ENCODE data around the gene AKAP12. TPM values are rescaled to one million over a fixed set of nuclear protein-coding genes. Genes with fewer than 3 reads are reported as not detected.

The AKAP12 gene
- total RNA-seq, 1 donor from 2014 or later = 154 TPM

DNA sequence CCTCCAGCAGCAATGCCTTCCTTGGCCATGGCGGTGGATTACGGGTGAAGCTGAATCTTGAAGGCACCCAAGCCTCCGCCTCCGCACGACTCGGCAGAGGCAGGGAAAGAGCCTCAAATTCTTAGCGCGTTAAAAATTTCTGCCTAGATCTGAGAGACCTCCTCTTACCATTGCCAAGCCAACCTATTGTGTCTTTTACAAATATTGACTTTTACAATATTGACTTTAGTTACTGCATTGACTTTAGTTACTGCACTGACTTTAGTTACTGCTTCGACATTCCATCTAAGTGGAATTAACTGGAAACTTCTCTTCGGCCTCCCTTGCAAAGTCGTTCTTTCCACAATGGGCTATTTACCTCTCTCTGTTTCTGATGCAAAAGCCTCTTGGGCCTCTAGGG is 13.8 kb upstream of the AKAP12 start:
- no peak overlapping the region for H3K4me3 Mint-ChIP-seq (ENCODE audit: unreplicated experiment)
- no peak for TF ChIP-seq CTCF (IDR thresholded peaks at IDR 0.05)
- H3K9me3 Mint-ChIP-seq (ENCODE audit: unreplicated experiment) = no peaks in the 10 kb centered on the region
- H3K27me3 Mint-ChIP-seq (ENCODE audit: unreplicated experiment) = no peaks in the 10 kb centered on the region
- DNase-seq (ENCODE audit: extremely low spot score, unreplicated experiment) = no peak
- H3K4me1 Mint-ChIP-seq (ENCODE audit: unreplicated experiment) = no peaks in the 10 kb centered on the region
- H3K36me3 Mint-ChIP-seq (ENCODE audit: unreplicated experiment) = no peaks in the 10 kb centered on the region
- H3K27ac Mint-ChIP-seq (ENCODE audit: unreplicated experiment) = no peak overlapping the region

DNA sequence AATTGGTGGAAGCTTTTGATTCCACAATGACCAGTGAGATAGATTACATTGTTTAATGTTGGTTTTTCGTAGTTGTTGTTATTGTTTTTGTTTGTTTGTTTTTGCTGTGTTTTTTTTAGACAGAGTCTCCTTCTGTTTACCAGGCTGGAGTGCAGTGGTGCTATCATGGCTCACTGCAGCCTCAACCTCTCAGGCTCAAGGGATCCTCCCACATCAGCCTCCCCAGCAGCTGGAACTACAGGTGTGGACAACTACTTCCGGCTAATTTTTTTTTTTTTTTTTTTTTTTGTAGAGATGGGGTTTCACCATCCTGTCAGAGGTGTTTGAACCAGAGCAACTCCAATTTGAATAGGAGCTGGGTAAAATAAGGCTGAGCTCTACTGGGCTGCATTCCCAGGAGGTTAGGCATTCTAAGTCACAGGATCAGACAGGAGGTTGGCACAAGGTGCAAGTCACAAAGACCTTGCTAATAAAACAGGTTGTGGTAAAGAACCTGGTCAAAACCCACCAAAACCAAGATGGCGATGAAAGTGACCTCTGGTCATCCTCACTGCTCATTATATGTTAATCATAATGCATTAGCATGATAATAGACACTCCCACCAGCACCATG is 10.9 kb upstream of the AKAP12 start:
- Mint-ChIP-seq H3K4me1 (ENCODE audit: unreplicated experiment) (no peaks in the 10 kb centered on the region), H3K36me3 (ENCODE audit: unreplicated experiment) (no peaks in the 10 kb centered on the region), H3K9me3 (ENCODE audit: unreplicated experiment) (no peaks in the 10 kb centered on the region), H3K27ac (ENCODE audit: unreplicated experiment) (no peak overlapping the region), H3K4me3 (ENCODE audit: unreplicated experiment) (no peak overlapping the region), H3K27me3 (ENCODE audit: unreplicated experiment) (no peaks in the 10 kb centered on the region)
- no peak for DNase-seq (ENCODE audit: extremely low spot score, unreplicated experiment)
- no peak for TF ChIP-seq CTCF (IDR thresholded peaks at IDR 0.05)

DNA sequence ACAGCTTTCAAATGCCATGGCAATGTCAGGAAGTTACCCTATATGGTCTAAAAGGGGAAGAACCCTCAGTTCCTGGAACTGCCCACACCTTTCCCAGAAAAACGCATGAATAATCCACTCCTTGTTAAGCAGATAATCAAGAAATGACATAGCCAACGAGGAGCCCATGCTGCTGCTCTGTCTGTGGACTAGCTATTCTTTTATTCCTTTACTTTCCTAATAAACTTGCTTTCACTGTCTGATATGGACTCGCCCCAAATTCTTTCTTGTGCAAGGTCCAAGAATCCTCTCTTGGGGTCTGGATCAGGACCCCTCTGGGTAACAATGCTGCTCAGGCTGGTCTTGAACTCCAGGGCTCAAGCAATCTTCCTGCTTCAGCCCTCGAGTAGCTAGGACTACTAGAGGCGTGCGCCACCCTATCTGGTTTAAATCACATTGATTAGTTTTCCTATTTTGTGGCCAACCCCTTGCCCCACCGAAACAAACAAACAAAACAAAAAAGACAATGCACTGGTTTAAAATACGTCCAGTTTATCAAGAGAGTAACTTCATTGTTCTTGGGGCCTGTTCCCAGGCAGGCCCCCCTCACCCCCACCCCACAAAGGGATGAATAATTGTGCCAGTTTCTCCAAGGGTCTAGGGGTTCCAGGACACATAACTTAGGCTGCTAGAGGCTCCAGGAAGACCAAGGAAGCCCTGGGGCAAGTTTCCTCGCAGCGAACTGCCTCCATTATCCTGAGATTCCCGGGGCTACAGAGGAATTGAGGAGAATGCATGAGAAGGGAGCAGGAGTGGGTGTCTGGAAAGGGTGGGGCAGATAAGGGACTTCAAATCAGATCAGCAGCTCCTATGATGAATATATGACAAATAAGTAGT is 10.1 kb upstream of the AKAP12 start:
- H3K27me3 Mint-ChIP-seq (ENCODE audit: unreplicated experiment) = no peaks in the 10 kb centered on the region
- H3K27ac Mint-ChIP-seq (ENCODE audit: unreplicated experiment) = no peak overlapping the region
- no peaks in the 10 kb centered on the region for H3K36me3 Mint-ChIP-seq (ENCODE audit: unreplicated experiment)
- H3K4me3 Mint-ChIP-seq (ENCODE audit: unreplicated experiment) = no peak overlapping the region
- H3K9me3 Mint-ChIP-seq (ENCODE audit: unreplicated experiment) = no peaks in the 10 kb centered on the region
- DNase-seq (ENCODE audit: extremely low spot score, unreplicated experiment) = no peak
- no peaks in the 10 kb centered on the region for H3K4me1 Mint-ChIP-seq (ENCODE audit: unreplicated experiment)
- TF ChIP-seq CTCF (IDR thresholded peaks at IDR 0.05) = no peak

GRCh38 chr6:151230277-151230577 is 9.5 kb upstream of the AKAP12 start:
- H3K27ac Mint-ChIP-seq (ENCODE audit: unreplicated experiment) = no peak overlapping the region
- H3K9me3 Mint-ChIP-seq (ENCODE audit: unreplicated experiment) = no peaks in the 10 kb centered on the region
- TF ChIP-seq CTCF (IDR thresholded peaks at IDR 0.05) = no peak
- no peaks in the 10 kb centered on the region for H3K27me3 Mint-ChIP-seq (ENCODE audit: unreplicated experiment)
- no peaks in the 10 kb centered on the region for H3K4me1 Mint-ChIP-seq (ENCODE audit: unreplicated experiment)
- no peak overlapping the region for H3K4me3 Mint-ChIP-seq (ENCODE audit: unreplicated experiment)
- DNase-seq (ENCODE audit: extremely low spot score, unreplicated experiment) = no peak
- H3K36me3 Mint-ChIP-seq (ENCODE audit: unreplicated experiment) = no peaks in the 10 kb centered on the region

DNA sequence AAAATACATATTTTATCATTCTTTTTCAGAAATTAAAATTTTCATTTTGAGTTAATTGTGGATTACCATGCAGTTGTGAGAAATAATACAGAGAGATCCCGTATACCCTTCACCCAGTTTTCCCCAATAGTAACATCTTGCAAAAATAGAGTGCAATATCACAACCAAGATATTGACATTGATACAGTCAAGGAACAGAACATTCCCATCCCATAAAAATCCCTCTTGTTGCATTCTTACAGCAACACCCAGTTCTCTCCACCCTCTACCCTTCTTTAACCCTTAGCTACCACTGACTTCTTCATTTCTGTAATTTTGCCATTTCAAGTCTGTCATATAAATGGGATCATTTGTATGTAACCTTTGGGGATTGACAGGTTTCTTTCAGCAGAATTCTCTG is 6.9 kb upstream of the AKAP12 start:
- no peak for DNase-seq (ENCODE audit: extremely low spot score, unreplicated experiment)
- Mint-ChIP-seq H3K36me3 (ENCODE audit: unreplicated experiment) (no peaks in the 10 kb centered on the region), H3K27me3 (ENCODE audit: unreplicated experiment) (no peaks in the 10 kb centered on the region), H3K9me3 (ENCODE audit: unreplicated experiment) (no peaks in the 10 kb centered on the region), H3K4me3 (ENCODE audit: unreplicated experiment) (no peak overlapping the region), H3K27ac (ENCODE audit: unreplicated experiment) (no peak overlapping the region), H3K4me1 (ENCODE audit: unreplicated experiment) (no peaks in the 10 kb centered on the region)
- no peak for TF ChIP-seq CTCF (IDR thresholded peaks at IDR 0.05)

Measured in osteocyte (in vitro differentiated cells).